Mononuclear cell (primary cell): Measurements from ENCODE around the gene UST. TPM values are rescaled to one million over a fixed set of nuclear protein-coding genes. Genes with fewer than 3 reads are reported as not detected.
"Not testable (repeated sequence)": the region's sequence is repeated elsewhere in the genome, so short reads cannot be mapped to it uniquely, and the experiment has no call there.

Experiments used
- H3K27me3 ChIP-seq: 2 replicates; pipeline ENCODE4 v1.6.0; 2011; ENCODE audit warnings: low read length, control low read depth; ENCODE audit not compliant: insufficient read depth
- H3K4me1 ChIP-seq: 2 replicates; pipeline ENCODE4 v1.5.1; 2011; ENCODE audit warnings: mild to moderate bottlenecking, low read length, control low read depth; ENCODE audit not compliant: insufficient read depth
- H3K4me3 ChIP-seq: 2 replicates; pipeline ENCODE4 v1.5.1; 2011; ENCODE audit warnings: mild to moderate bottlenecking, low read length, moderate library complexity
- H3K9me3 ChIP-seq: 2 replicates; pipeline ENCODE4 v1.5.1; 2011; ENCODE audit warnings: low read depth, mild to moderate bottlenecking, control low read depth, low read length
- total RNA-seq: library from RNA; depleted of rRNA; stranded (reverse); fragments of >200 nt; gene quantifications from one replicate; pipeline ENCODE4 v1.2.3, GENCODE V29; 2012

The UST gene
- total RNA-seq, 1 donor = 1.5 TPM

- no peak overlapping the region for H3K4me3 ChIP-seq
These were observed 338.2 kb downstream of the UST start for GRCh38 chr6:149084808-149085556.

GRCh38 chr6:149085557-149085938 lies 338.7 kb downstream of the UST start:
- Histone ChIP-seq H3K9me3 (no peaks in the 10 kb centered on the region), H3K27me3 (no peaks in the 10 kb centered on the region), H3K4me1 (peaks cover 5% of the 10 kb centered on the region), H3K4me3 (no peak overlapping the region)

More at GRCh38 chr6:149084808-149085556, 338.2 kb downstream of the UST start:
- no peaks in the 10 kb centered on the region for H3K9me3 ChIP-seq
- H3K27me3 ChIP-seq = no peaks in the 10 kb centered on the region
- peaks cover 7% of the 10 kb centered on the region for H3K4me1 ChIP-seq

GRCh38 chr6:149086363-149086762 lies 339.5 kb downstream of the UST start:
- Histone ChIP-seq H3K9me3 (no peaks in the 10 kb centered on the region), H3K4me3 (no peak overlapping the region), H3K4me1 (peaks cover 5% of the 10 kb centered on the region), H3K27me3 (no peaks in the 10 kb centered on the region)

- Histone ChIP-seq H3K4me3 (no peak overlapping the region), H3K9me3 (no peaks in the 10 kb centered on the region), H3K4me1 (peaks cover 4% of the 10 kb centered on the region), H3K27me3 (no peaks in the 10 kb centered on the region)
These were observed 341.1 kb downstream of the UST start for GRCh38 chr6:149087898-149088297.

GRCh38 chr6:149088361-149088760 lies 341.5 kb downstream of the UST start:
- H3K4me3 ChIP-seq = no peak overlapping the region

GRCh38 chr6:149089510-149089909 lies 342.7 kb downstream of the UST start:
- no peaks in the 10 kb centered on the region for H3K9me3 ChIP-seq
- H3K4me3 ChIP-seq = no peak overlapping the region
- no peaks in the 10 kb centered on the region for H3K27me3 ChIP-seq
- peaks cover 15% of the 10 kb centered on the region for H3K4me1 ChIP-seq

More at GRCh38 chr6:149088361-149088760, 341.5 kb downstream of the UST start:
- Histone ChIP-seq H3K9me3 (no peaks in the 10 kb centered on the region), H3K27me3 (no peaks in the 10 kb centered on the region), H3K4me1 (peaks cover 3% of the 10 kb centered on the region)

GRCh38 chr6:149090937-149091336 lies 344.1 kb downstream of the UST start:
- Histone ChIP-seq H3K9me3 (no peaks in the 10 kb centered on the region), H3K27me3 (no peaks in the 10 kb centered on the region), H3K4me1 (peaks cover 19% of the 10 kb centered on the region), H3K4me3 (no peak overlapping the region)

GRCh38 chr6:149093643-149094042 lies 346.8 kb downstream of the UST start:
- peaks cover 19% of the 10 kb centered on the region for H3K4me1 ChIP-seq
- no peak overlapping the region for H3K4me3 ChIP-seq
- H3K27me3 ChIP-seq = no peaks in the 10 kb centered on the region
- peaks cover 11% of the 10 kb centered on the region for H3K9me3 ChIP-seq

- H3K9me3 ChIP-seq = peaks cover 16% of the 10 kb centered on the region
- no peaks in the 10 kb centered on the region for H3K27me3 ChIP-seq
- H3K4me3 ChIP-seq = no peak overlapping the region
- peaks cover 19% of the 10 kb centered on the region for H3K4me1 ChIP-seq
These were observed 347.3 kb downstream of the UST start for GRCh38 chr6:149094156-149094555.

- no peak overlapping the region for H3K4me3 ChIP-seq
These were observed 348.1 kb downstream of the UST start for GRCh38 chr6:149094934-149095351.

GRCh38 chr6:149095842-149096241 lies 349.0 kb downstream of the UST start:
- Histone ChIP-seq H3K9me3 (peaks cover 29% of the 10 kb centered on the region), H3K4me1 (peaks cover 19% of the 10 kb centered on the region), H3K27me3 (no peaks in the 10 kb centered on the region), H3K4me3 (no peak overlapping the region)

More at GRCh38 chr6:149094934-149095351, 348.1 kb downstream of the UST start:
- Histone ChIP-seq H3K4me1 (peaks cover 19% of the 10 kb centered on the region), H3K27me3 (no peaks in the 10 kb centered on the region), H3K9me3 (peaks cover 23% of the 10 kb centered on the region)

- no peak overlapping the region for H3K4me3 ChIP-seq
- H3K27me3 ChIP-seq = no peaks in the 10 kb centered on the region
- peaks cover 19% of the 10 kb centered on the region for H3K4me1 ChIP-seq
- peaks cover 29% of the 10 kb centered on the region for H3K9me3 ChIP-seq
These were observed 351.0 kb downstream of the UST start for GRCh38 chr6:149097794-149098193.

GRCh38 chr6:149098700-149099276 lies 352.0 kb downstream of the UST start:
- Histone ChIP-seq H3K9me3 (peaks cover 29% of the 10 kb centered on the region), H3K27me3 (no peaks in the 10 kb centered on the region), H3K4me3 (no peak overlapping the region), H3K4me1 (peaks cover 11% of the 10 kb centered on the region)

- H3K9me3 ChIP-seq = peaks cover 29% of the 10 kb centered on the region
- no peaks in the 10 kb centered on the region for H3K4me1 ChIP-seq
- no peaks in the 10 kb centered on the region for H3K27me3 ChIP-seq
- no peak overlapping the region for H3K4me3 ChIP-seq
These were observed 355.5 kb downstream of the UST start for GRCh38 chr6:149102324-149102723.

- H3K9me3 ChIP-seq = peaks cover 15% of the 10 kb centered on the region
- H3K27me3 ChIP-seq, H3K4me1 ChIP-seq, H3K4me3 ChIP-seq: not testable (repeated sequence)
These were observed 357.1 kb downstream of the UST start for GRCh38 chr6:149103950-149104349.

GRCh38 chr6:149107520-149107919 lies 360.7 kb downstream of the UST start:
- Histone ChIP-seq H3K4me3 (no peak overlapping the region), H3K27me3 (no peaks in the 10 kb centered on the region), H3K4me1 (peaks cover 19% of the 10 kb centered on the region), H3K9me3 (no peaks in the 10 kb centered on the region)
